Activated T-helper 1 cell treated with Interleukin-2 at 50 U/mL for 16 hours (primary cell): ENCODE data around the gene ALOX5.

ENCODE experiments used
- DNase-seq: peaks from one replicate; pipeline ENCODE4 v3.0.0-alpha.2; 2020; ENCODE audit warnings: low read depth

ALOX5 gene

DNA sequence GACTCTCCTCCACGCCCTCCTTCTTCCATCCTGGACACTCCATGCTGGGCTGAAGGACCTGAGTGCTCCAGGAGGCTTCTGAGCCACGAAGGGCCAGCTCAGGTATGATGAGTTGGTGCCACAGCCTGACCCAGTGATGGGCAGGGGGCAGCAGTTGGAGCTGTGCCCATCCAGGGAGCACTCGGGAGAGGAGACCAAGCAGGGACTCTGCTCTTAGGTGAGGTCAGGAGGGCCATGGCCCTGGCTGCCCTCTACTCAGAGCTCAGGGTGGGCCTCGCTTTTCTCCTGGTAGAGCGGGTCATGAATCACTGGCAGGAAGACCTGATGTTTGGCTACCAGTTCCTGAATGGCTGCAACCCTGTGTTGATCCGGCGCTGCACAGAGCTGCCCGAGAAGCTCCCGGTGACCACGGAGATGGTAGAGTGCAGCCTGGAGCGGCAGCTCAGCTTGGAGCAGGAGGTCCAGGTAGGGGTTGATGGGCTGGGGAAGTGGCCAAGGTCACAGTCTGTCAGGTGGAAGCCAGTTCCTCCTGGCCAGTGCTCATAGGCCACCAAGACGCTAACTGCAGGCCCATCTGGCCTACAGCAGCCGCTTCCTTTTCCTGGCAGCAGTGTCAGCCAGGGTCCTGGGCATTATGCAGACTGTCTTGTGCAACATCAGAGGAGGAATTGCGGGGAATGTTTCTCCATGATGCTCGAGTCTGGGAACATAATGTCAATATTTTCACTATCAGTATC lies 50.8 kb downstream of the ALOX5 start:
- no peak for DNase-seq

DNA sequence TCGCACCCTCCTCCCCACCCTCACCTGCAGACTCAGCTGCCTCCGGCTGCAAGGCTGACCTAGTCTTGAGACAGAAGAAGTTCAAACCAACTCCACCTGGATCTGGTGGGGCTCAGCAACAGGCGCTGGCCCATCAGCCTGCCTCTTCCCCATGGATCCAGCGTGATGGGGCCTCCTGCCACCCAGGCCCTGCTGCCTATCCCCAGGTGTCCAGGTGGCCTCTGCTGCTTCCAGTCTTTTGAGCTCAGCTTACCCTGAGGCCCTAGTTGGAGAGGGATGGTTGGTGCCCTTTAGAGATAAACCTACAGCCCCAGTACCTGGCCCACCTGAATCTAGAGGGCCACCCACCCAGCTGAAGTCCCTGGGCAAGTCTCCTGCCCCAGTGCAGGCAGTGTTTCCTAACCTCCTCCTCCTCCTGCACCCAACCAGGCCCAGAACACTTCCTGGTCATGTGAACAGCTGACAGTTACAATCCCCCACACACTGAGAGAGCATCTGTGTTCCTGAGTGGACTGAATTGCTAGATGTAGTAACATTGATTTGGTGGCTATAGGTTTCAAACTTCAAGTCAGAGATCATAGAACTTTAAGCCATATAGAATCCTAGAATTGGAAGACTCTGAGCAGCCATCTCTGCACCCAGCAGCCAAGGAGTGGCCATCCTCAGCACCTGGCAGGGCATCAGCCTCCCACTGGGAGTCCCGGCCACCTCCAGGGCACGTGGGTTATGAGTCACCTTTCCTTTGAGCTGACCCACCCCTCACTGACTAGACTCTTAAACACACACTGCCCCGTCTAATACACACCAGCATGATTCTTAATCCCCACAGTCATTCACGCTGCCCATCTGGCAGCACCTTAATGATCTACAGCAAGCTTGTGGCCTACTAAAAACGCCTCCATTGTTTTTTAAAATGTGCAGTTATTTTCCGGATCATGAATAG lies 51.9 kb downstream of the ALOX5 start:
- DNase-seq: no peak

DNA sequence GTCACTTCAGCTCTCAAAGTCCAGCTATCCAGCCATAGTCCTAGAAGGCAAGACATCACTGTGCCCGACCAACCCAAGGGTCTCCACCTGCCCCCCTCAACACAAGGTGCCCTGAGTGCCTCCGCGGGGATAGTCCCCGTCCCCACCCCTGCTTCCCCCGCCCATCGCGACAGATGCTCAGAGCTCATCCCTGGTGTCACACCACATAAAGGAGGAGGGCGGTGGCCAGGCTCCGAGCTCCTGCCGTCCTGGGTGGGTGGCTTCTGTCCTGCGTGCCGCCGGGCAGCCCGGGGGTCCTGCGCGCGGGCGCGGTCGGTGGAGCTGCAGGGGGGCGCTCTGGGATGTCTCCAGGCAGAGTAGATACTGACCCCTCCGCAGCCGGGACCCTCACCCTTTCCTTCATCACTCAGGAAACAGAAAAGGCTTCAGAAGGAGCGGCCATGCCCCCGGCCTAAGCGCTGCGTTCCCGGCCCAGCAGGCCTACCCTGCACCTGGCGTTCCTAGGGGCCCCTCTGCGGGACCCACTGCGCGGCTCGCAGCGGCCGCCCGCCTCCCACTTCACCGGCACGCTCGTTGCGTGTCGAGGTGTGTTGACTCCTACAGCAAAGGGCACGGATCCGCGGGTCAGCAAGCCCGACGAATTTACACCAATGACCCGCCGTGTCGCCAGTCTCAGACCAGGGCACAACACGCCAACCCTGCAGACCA lies 53.4 kb downstream of the ALOX5 start:
- no peak for DNase-seq

DNA sequence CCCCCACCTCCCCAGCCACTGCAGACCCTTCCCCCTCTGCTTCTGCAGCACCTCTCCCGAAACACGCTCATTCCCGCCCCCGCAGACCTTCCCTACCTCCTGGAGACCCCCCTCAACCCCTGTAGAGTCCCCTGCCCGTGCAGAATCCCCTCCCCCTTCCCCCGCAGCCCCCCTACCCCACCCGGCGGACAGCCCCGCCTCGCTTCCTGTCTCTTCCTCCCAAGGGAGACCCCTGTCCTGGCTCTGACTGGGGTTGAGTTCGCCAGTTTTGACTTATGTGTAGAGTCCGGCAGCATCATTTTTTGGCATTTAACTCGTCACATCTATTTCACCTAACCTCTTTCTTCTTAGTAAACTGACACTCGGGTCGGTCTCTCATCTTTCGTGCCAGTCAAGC lies 54.0 kb downstream of the ALOX5 start:
- no peak for DNase-seq

DNA sequence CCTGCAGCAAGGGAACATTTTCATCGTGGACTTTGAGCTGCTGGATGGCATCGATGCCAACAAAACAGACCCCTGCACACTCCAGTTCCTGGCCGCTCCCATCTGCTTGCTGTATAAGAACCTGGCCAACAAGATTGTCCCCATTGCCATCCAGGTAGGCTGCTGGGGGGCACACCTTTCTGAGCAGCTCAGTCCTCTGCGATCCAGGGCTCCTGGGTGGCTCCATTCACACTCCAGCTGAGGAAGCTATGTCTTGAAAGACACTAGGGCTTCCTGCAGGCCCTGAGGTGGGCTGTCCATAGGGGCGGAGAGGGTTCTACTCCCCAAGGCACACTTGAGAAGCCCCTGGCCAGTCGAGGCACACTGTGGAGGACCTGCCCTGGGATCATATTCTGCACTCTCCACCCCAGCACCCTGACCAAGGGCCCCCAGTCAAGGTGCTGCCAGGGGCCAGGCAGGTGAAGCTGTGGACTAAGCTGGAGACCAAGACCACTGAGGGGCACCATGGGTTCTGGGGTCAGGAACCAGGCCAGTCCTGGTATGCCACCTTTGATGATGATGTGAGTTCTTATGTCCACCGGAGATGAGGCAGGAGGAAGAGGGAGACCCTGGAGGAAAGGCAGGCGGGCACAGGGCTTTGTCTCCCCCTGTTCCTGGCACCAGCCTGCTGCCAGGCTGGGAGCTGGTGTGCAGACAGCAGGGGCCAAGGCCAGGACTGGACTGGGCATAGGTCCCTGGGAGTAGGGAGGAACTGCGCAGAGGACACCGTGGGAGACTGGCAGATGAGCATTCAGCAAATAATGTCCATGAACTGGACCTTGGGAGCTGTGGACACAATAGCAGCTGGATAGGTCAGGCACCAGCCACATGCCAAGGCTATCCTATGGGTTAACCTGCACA lies 54.8 kb downstream of the ALOX5 start:
- no peak for DNase-seq

DNA sequence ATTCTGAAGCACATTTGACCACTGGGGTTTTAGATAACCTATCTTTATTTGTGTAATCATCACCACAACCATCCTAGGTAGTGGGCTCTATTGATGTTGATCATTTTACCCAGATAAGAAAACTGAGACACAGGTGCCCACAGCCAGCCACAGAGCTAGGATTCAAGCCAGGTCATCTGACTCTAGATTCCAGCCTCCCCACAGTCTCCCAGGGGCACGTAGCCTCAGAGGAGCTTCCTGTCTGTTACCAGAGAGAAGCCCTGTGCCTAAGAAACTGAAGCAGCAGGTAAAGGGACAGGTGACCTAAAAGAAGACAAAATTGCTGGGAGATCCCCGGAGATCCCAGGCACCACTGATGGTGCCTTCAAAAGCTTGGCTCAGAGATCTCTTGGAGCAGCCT lies 55.8 kb downstream of the ALOX5 start:
- no peak for DNase-seq

DNA sequence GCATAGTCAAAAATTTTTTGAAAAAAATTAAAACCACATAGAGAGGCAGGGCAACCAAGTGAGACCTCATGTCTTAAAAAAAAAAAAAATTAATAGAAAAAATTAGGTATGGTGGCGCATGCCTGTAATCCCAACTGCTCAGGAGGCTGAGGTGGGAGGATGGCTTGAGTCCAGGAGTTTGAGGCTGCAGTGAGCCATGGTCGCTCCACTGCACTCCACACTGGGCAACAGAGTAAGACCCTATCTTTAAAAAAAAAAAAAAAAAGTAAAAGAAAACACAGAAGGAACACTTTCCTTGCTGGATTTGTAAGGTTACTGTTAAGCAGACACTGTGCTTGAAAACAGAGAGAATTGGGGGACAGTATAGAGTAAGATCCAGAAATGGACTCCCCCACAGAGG lies 58.1 kb downstream of the ALOX5 start:
- DNase-seq: no peak

DNA sequence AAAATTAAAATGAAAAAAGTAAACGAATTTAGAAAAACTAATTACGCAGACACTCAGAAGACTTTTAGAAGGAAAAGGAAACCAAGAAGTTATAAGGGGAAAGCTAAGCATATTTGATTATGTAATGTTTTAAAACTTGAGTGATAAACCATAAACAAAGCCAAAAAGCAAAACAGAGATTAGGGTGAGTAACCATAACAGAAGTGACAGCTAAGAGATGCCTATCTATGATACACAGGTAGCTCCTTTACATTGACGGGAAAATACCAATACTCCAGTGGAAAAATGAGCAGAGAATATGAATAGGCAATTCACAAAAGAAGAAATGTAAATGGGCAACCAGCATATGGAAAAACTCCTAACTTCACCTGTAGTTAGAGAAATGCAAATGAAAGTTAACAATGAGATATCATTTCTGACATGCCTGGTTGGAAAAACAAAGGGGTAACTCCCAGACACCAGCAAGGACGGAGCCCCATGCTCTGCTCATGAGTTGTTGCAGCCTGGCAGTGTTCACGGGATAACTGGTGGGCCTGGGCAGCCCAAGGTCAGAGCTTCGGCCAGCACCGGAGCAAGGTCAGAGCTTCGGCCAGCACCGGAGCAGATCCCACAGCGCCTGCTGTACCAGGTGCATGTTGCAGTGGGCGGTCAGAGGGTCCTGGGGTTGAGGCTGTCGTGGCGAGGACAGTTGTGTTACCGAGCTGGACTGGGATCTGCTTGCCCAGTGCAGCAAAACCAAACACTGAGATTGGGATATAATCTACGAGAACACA lies 58.9 kb downstream of the ALOX5 start:
- no peak for DNase-seq

DNA sequence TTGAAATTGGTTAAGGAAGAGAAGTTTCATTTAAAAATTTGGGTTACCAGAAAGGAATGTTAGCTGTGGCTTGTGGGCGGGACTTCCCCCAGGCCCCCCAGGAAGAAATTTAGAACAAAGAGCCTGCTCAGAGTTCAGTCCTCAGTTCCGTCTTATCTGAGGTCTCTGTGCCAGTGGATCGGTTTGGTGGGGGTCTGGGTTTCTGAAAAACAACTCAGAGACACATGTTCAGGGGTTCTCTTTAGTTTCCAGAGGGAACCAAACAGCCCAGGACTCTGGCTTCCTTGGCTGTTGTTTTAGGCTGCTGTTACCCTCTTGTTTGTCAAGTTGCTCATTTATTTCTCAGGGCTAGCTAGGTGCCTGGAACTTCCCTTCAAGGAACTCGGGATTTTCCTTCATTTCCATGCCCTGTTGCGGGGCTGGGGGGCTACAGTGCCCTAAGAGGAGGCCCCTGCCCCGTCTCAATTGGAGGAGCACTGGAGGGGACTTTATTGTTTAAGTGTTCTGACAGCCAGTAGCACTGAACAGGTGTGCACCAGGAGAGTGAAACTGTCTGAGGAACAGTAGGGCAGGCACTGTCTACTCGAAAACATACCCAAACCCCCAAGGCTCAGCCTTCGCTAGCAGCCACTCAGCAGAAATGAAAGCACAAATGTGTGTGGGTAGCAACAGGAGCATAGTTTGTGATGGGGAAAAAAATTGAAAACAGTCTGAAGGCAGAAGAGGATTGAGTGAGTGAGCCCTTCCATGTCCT lies 59.9 kb downstream of the ALOX5 start:
- no peak for DNase-seq

DNA sequence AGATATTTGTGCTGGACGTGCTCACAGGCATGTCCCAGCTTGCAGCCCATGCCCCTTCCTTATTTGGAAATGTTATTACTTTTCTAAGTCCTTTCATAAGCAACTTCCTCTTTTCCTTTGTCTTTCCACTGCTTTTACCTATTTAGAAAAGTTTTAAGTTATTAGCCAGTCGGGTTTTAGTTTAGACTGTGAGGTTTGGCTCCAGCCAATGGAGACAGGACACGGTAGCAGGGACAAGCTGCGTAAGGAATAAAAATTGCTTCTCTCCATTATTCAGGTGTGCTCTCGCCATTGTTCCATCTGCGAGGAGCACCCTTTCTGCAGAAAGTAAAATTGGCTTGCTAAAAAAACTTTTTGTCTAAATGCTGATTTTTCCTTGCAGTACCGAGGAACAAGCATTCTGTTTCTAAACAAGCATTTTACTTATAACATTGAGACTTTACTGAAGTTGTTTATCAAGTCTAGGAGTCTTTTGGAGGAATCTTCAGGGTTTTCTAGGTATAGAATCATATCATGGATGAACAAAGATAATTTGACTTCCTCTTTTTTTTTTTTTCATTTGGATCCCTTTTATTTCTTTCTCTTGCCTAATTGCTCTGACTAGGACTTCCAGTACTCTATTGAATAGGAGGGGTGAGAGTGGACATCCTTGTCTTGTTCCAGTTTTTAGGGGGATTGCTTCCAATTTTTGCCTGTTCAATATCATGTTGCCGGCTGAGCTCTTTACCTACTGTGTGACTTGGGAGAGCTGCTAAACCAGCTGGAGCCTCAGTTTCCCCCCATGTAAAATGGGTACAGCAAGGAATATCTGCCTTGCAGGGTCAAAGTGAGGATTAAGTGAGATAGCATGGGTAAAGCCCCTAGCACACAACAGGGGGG lies 63.8 kb downstream of the ALOX5 start:
- no peak for DNase-seq

DNA sequence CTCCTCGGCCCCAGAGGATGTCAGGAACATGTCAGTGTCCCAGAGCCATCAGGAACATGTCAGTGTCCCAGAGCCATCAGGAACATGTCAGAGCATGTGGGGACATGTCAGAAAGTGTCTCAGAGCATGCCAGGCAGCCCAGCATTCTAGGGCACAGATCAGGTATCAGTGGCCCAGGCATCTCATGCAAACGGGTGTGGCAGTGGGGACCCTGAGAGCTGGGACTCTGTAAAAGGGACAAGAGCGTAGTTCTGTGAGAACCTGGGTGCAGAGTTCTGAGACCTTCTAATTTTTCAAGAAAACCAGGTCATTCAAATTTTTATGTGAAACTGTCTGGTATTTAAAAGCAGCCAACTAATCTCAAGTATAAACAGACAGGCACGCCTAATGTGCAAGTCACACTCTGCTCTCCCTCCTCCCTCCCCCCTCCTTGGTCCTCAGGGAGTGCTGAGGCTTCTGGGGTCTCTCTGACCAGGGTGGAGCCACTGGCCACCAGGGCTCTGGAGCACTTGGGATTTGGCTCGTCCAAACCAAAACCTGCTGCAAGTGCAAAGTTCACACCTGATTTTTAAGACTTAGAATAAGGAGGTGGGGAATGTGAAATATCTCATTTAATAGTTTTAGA lies 64.6 kb downstream of the ALOX5 start:
- DNase-seq: no peak

DNA sequence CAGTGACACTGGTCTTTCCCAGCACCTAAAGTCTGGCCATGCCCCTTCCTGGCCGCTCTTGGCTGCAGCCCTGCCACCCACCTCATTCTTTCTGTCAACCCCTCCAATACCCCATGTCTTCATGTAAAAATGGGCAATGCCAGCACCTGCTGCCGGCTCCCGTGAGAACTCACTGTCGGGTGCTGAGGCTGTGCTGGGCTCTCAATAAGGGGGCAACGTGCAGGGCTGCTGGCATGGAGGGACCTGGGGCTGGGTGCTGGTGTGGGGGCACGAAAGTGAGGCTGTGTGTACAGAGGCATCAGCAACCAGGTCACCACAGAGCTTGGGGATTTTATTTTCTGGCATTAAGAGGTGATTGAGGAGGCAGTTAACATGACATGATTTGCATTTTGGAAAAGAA lies 65.3 kb downstream of the ALOX5 start:
- DNase-seq: no peak

DNA sequence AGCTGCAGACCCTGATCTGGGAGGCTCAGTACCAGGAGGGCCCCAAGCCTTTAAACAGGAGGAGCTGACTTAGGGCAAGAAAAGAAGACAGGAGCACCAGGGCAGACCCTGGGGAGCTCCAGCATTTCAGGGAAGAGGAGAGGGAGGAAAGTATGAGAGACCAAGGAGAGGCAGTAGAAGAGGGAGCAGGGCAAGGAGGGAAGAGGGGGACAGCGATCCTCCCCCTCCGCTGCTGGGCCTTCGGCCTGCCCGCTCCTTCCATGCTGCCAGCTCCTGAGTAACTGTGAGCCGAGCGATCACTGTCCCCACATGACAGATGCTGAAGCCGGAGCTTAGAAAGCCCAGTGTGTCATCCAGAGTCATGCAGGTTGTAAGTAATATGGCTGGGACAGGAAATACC lies 65.9 kb downstream of the ALOX5 start:
- no peak for DNase-seq

DNA sequence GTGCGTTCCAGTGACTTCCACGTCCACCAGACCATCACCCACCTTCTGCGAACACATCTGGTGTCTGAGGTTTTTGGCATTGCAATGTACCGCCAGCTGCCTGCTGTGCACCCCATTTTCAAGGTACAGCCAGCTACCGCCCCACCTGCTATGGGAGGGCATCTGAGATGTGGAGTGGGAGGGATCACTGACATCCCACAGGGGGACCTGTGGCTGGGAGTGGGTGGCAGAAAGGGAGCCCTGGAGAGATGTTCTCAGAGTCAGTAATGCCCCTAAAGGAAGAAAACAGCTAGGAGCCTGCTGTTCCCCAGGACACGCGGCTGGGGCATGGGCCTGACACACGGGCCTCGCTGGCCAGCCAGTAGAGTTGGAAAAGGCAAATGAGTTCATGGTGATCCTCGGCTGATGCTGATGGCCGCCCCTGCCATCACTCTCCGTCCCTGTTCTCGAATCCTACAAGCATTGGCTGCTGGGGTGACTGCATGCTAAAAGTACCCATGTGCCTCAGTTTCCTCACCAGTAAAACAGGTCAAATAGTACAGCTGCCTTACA lies 66.6 kb downstream of the ALOX5 start:
- no peak for DNase-seq

DNA sequence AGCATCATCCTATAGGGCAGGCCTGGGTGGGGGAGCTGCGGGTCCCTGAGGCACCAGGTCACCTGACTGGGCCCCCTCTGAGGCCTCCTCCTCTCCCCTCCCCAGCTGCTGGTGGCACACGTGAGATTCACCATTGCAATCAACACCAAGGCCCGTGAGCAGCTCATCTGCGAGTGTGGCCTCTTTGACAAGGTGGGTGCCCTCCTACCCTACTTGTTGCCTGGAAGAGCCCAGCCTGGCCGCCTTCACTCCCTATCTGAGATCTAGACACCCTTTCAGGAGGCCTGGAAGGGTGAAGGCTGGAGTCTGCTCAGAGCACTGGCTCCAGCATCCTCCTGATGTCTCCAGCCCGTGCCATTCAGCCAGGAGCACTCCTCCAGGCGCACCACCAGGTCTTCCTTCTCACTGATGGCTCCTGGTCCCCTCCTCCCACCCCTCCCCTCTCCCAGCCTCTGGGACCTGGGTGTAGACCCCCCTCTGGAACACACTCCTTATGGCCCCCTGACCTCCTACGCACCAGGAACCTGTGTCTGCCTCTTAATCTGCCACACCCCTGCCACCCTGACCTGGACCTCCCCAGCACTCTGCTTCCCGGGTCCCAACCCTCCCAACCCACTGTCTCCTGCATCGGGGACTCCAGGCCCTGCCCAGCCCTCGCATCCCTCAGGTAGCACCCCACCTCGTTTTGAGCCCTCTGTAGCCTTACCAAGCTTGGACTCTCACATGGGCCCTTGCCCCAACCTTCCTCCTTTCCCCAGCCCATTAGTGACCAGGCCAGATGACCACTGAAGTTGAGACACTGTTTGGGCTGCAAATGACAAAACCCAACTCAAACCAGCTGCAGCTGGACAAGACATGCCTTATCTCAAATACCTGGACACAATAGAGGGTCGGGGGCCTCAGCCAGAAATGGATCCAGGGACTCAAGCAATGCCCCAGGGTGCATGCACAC lies 67.5 kb downstream of the ALOX5 start:
- DNase-seq: no peak

DNA sequence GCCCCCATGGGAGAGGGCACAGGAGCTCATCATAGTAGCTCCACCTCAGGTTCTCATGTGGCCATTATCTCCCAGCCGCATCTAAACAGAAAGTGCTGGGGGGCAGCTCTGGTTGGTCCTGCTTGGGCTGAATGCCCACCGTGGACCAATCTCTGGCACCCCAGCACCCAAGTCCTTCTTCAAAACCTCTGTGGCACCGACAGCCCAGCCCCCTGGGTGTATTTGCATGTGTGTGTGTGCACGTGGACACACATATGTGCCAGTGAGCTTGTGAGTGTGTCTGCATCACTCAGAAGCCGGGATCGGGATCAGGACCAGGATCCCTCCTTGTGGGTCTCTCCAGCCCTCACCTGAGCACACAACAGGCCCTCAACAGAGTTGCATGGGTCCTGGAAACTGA lies 68.2 kb downstream of the ALOX5 start:
- DNase-seq: no peak

DNA sequence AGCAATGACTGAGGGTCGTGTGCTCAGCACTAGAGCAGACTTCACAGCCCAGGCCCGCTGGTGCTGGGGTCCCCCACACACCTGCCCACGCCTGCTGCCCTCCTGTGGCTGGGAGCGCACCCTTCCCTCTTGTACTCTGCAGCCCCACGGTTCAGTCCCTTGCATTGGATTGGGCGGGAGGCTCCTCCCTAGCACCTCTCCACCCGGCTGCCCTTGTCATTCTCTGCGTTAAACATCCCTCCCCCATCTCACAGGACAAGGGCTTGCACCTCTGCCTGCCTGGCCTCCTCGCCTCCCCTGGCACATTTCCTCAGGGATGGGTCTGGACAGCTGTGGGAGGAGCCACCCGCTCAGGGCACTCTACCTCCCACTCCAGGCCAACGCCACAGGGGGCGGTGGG lies 68.6 kb downstream of the ALOX5 start:
- DNase-seq: no peak
